ENCODE results near the gene WDR20. TPM values are rescaled to one million over a fixed set of nuclear protein-coding genes. Genes with fewer than 3 reads are reported as not detected.

Gene WDR20
- total and polyA plus RNA-seq, 2 of the 8 experiments (the other 6 are each of a cell fraction or from before 2014, with no cell fraction given), result 11.2 to 26.7 TPM

GRCh38 chr14:102208741-102209140, 69.0 kb downstream of the WDR20 start (continued):
- TF ChIP-seq EP300 (IDR thresholded peaks at IDR 0.05; ENCODE audit: borderline replicate concordance in 1 of 2, low read depth in 2 of 2, low read length in 2 of 2) (no peak), ASH2L (IDR thresholded peaks at IDR 0.05; ENCODE audit: low read length) (no peak), KDM4A (IDR thresholded peaks at IDR 0.05; ENCODE audit: low read depth, low read length, severe bottlenecking) (no peak), KDM1A (IDR thresholded peaks at IDR 0.05; ENCODE audit: borderline replicate concordance, low read length) (no peak), SUZ12 (IDR thresholded peaks at IDR 0.05; ENCODE audit: low read length) (no peak)
